GM18858 (cell line): Measurements from ENCODE around the gene MYH7.

Experiments
- ATAC-seq: cut with Tn5 transposase; IDR thresholded peaks from one replicate; pipeline ENCODE4 v1.9.1; 2021; ENCODE audit not compliant: unreplicated experiment

MYH7 gene

DNA sequence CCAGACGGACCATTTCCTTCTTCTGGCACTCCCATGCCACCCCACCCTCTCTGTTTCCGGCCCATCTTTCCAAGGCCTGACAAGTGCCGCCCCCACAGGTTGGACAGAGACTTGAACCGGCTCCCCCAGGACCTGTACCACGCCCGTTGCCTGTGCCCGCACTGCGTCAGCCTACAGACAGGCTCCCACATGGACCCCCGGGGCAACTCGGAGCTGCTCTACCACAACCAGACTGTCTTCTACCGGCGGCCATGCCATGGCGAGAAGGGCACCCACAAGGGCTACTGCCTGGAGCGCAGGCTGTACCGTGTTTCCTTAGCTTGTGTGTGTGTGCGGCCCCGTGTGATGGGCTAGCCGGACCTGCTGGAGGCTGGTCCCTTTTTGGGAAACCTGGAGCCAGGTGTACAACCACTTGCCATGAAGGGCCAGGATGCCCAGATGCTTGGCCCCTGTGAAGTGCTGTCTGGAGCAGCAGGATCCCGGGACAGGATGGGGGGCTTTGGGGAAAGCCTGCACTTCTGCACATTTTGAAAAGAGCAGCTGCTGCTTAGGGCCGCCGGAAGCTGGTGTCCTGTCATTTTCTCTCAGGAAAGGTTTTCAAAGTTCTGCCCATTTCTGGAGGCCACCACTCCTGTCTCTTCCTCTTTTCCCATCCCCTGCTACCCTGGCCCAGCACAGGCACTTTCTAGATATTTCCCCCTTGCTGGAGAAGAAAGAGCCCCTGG lies 59.8 kb downstream of the MYH7 start:
- ATAC-seq, result no peak

DNA sequence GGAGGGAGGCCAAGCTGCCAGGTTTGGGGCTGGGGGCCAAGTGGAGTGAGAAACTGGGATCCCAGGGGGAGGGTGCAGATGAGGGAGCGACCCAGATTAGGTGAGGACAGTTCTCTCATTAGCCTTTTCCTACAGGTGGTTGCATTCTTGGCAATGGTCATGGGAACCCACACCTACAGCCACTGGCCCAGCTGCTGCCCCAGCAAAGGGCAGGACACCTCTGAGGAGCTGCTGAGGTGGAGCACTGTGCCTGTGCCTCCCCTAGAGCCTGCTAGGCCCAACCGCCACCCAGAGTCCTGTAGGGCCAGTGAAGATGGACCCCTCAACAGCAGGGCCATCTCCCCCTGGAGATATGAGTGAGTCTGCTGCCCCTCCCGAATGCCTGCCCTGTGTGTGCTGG lies 62.4 kb downstream of the MYH7 start:
- ATAC-seq, result no peak

DNA sequence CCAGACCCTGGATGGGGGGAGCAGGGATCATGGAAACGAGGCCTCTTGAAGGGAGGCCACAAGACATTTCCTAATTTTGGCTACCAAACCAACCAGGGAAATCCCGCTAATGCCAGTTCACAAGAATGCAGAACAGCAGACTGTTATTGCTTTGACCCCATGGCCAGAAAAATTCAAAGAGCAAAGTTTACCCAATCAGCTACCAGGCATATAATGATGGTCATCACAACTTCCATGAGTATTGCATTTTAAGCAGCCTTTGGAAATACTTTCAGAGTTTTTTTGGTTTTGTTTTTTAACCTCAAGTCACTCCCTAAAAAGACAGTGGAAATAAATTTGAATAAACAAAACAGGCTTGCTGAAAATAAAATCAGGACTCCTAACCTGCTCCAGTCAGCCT lies 63.0 kb downstream of the MYH7 start, which contains the start of gene IL25:
TSS of gene IL25 (plus strand) at position 301 of the 400 bp plus-strand sequence.
- no peak for ATAC-seq

DNA sequence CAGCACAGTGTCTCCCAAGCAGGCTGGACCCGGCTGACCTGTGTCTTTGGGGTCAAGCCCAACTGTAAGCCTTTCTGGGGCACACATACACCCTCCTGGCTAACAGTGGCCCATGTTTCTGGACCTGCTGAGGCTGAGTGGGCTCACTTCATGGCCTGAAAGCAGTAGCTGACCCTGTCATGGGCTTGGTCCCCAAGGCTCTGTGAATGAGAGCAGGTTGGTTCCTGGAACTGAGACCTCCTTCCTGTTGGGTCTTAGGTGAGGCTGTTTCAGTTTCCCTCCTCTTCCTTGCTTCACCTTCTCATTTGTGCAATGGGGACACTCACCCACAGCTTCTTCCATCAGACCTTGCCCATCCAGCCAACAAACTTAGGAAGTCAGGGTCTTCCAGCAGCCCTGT lies 63.6 kb downstream of the MYH7 start:
- no peak for ATAC-seq

DNA sequence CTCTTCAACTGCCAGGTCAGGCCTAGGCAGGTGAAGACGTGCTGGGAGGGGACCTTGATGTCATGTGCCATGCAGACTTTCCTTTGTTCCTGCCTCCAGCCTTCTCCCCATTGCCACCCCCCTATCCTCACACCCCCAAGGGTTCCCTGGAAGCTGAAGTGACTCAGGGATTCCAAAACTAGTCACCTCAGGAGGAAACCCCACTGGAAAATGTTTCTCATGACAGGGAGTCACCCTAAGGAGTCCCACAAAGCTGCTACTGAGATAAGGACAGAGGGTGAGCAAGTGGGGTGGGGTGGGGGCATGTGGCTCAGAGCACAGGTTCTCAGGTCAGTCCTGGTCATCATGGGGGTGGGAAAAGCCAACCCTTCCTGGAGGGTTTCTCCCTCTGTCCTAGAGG lies 65.2 kb downstream of the MYH7 start:
- no peak for ATAC-seq

DNA sequence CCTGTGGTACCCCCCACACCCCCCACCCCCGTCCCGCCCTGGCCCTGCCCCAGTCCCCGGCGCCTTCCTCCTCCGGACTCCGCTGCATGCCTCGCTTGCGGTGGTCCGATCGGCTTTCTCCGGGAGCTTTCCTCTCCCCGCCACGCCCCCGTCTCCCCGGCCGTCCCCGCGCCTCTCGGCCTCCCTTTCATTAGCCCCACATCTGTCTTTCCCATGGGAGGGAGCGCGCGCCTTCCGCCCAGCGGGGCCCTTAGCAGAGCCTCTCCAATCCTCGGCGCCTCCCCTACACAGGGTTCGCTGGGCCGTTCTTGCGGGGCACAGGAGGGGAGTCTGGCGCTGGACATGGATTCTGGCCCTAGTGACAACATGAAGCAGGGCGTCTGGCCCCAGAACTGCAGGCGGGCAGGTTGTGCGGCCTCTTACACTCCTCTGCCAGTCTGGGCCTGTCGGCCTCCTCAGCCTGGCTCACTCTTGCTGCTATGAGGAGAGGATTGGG lies 69.0 kb downstream of the MYH7 start:
- no peak for ATAC-seq

DNA sequence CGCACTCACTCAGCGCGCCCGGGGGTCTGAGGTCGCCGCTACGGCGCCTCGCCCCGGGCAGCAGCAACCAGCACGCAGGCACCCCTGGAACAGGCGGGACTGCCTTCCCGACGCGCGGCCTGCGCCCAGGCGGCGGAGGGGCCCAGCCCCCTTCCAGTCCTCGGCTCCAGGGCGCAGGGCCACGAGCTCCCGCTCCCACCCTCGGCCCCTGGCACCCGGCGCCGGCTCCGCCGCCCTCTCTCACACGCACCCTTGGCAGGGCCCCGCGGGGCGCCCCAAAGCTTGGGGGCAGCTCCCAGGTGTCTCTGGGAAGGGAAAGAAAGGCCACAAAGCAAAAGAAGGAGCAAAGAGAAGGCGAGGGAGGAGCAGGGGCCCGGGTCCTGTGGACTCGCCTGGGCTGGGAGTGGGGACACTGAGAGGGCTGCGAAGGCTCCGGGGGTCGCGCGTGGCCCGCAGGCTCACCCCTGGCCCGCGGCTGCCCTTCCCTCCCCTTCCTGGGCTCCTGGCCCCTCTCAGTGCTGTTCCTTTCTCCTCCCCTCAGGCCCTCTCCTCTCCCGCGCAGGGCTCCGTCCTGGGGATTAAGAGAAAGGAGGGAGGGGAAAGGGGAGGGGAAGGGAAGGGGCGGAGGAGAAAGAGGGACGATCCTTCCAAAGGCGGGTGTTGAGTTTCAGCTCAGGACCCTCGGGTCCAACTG lies 69.6 kb downstream of the MYH7 start:
- no peak for ATAC-seq

DNA sequence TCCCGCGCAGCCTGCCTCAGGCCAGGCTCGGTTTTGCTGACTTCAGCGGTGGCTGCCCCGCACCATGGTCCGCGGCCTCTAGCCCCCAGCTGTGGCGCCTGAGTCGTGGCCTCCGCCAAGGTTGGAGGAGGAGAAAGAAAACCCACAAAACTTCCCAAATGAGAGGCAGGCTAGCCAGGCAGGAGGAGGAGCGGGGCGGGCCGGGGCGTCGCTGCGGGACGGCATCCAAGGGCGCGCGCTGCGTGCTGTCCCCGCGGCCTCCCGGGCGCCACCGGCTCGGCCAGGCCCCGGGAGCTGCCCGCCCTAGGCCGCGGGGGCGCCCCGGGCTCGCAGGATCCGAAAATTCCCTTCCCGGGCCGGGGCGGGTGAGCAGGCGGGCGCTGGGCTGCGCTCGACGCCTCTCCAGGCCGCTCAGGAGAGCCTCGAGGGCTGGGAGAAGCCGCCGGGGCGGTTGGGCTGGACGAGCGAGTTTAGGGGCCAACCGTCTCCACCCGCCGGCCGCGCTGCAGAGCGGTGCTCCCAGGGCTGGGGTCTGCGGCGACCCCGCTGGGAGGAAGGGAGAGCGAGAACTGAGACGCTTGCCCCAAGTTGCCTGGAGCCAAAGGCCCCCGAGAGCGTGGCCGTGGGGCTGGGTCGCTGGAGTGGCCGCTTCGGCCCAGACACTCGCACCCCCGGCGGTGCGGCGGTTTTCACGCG lies 70.3 kb downstream of the MYH7 start, which contains the start of gene EFS:
TSS of gene EFS (minus strand) at position 137 of the 696 bp plus-strand sequence. CDS start 147 bp downstream, outside the sequence.
- ATAC-seq, result no peak

DNA sequence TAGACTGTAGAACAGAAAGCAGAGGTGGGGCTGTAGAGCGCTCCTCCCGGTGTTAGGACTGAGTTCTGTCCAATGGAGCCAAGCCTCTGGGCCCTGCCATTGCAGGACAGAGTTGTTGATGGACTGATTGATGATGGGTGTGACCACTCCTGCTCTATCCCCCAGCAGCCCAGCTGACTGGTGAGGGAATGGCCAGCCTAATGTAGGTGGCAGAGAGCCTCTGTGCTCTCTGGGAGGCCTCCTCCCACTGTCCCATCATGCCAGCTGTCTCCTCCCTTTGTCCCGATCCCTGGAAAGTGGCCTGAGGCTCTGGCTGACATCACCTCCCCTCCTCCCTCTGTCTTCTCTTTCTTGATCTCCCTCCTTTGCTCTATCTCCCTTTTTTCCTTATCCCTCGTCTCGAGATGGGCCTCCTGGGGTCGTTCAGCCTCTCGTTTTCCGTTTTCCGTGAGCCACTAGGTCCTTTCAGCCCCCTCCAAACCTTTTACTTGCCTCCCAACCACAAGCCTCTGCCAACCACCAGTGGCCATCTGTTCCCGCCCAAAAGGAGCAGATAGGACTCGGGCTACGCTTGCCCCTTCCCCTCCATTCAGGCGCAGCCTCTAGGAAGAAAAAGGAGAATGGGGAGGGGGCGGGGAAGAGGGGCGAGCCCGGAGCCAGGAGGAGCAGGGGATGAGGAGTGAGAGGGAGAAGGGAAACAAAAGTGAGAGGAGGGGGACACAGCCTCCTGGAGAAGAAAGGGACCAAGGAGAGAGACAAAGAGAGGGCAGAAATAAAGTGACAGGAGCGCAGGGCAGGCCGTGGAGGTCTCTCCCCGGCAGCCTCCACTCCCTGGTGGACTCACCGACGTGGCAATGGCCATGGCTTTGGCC lies 71.1 kb downstream of the MYH7 start:
- ATAC-seq, result no peak
